ENCODE measurements around the gene KDELR1. TPM values are rescaled to one million over a fixed set of nuclear protein-coding genes. Genes with fewer than 3 reads are reported as not detected.

KDELR1 gene
- total and polyA plus RNA-seq, 3 donors from 2014 or later = 149 to 187 (median 155) TPM

GRCh38 chr19:48359123-48359522 lies 32.2 kb downstream of the KDELR1 start:
- TF ChIP-seq POLR2A (IDR thresholded peaks at IDR 0.05) (no peak), CTCF (IDR thresholded peaks at IDR 0.05) (no peak)
- WGBS, 2 donors = 90% methylated on average over 5 of the region's 5 CpGs
- no peaks in the 10 kb centered on the region for H3K36me3 ChIP-seq (ENCODE audit: low read depth, missing control alignments)
- no peaks in the 10 kb centered on the region for H3K9me3 ChIP-seq
- H3K27ac ChIP-seq = no peak overlapping the region
- no peak overlapping the region for H3K4me3 ChIP-seq
- H3K27me3 ChIP-seq = no peaks in the 10 kb centered on the region
- intact Hi-C loops (cut with DNase I; ENCODE audit: low total_unique reads) = no loop called here
- peaks cover 7% of the 10 kb centered on the region for H3K4me1 ChIP-seq
- no peak for DNase-seq

- 84 to 87% methylated on average over 11 to 12 of the region's 12 CpGs for WGBS, 2 donors
- DNase-seq = no peak
- Histone ChIP-seq H3K36me3 (ENCODE audit: low read depth, missing control alignments) (no peaks in the 10 kb centered on the region), H3K27ac (peak overlapping the region; percentile 55 to 70), H3K27me3 (no peaks in the 10 kb centered on the region), H3K4me1 (peaks cover 7% of the 10 kb centered on the region), H3K4me3 (no peak overlapping the region), H3K9me3 (no peaks in the 10 kb centered on the region)
- no peak for TF ChIP-seq CTCF (IDR thresholded peaks at IDR 0.05)
- no peak for TF ChIP-seq POLR2A (IDR thresholded peaks at IDR 0.05)
- intact Hi-C loops (cut with DNase I; ENCODE audit: low total_unique reads) = no loop called here
These were observed 35.9 kb downstream of the KDELR1 start for GRCh38 chr19:48355365-48355954.

GRCh38 chr19:48354332-48354992 lies 36.9 kb downstream of the KDELR1 start:
- no peaks in the 10 kb centered on the region for H3K9me3 ChIP-seq
- H3K4me1 ChIP-seq = peaks cover 7% of the 10 kb centered on the region
- 81 to 90% methylated on average over 15 of the region's 15 CpGs for WGBS, 2 donors
- intact Hi-C loops (cut with DNase I; ENCODE audit: low total_unique reads) = no loop called here
- H3K27ac ChIP-seq = peak overlapping the region; percentile 55 to 70
- TF ChIP-seq CTCF (IDR thresholded peaks at IDR 0.05) = no peak
- TF ChIP-seq POLR2A (IDR thresholded peaks at IDR 0.05) = no peak
- no peaks in the 10 kb centered on the region for H3K36me3 ChIP-seq (ENCODE audit: low read depth, missing control alignments)
- H3K4me3 ChIP-seq = no peak overlapping the region
- no peaks in the 10 kb centered on the region for H3K27me3 ChIP-seq
- DNase-seq = peak; percentile 86

- H3K4me3 ChIP-seq = no peak overlapping the region
- WGBS, 2 donors = 83 to 94% methylated on average over 5 of the region's 5 CpGs
- H3K27me3 ChIP-seq = no peaks in the 10 kb centered on the region
- no peak overlapping the region for H3K27ac ChIP-seq
- no peaks in the 10 kb centered on the region for H3K36me3 ChIP-seq (ENCODE audit: low read depth, missing control alignments)
- no peaks in the 10 kb centered on the region for H3K9me3 ChIP-seq
- TF ChIP-seq CTCF (IDR thresholded peaks at IDR 0.05) (no peak), POLR2A (IDR thresholded peaks at IDR 0.05) (no peak)
- DNase-seq = no peak
- peaks cover 10% of the 10 kb centered on the region for H3K4me1 ChIP-seq
- intact Hi-C loops (cut with DNase I; ENCODE audit: low total_unique reads) = no loop called here
These were observed 37.7 kb downstream of the KDELR1 start for GRCh38 chr19:48353677-48354076.

- H3K36me3 ChIP-seq (ENCODE audit: low read depth, missing control alignments) = no peaks in the 10 kb centered on the region
- intact Hi-C loops (cut with DNase I; ENCODE audit: low total_unique reads) = no loop called here
- DNase-seq = peak; percentile 81
These were observed 40.0 kb downstream of the KDELR1 start for GRCh38 chr19:48351341-48351752.

More at GRCh38 chr19:48351341-48351752, 40.0 kb downstream of the KDELR1 start:
- no peaks in the 10 kb centered on the region for H3K9me3 ChIP-seq
- peaks cover 28% of the 10 kb centered on the region for H3K4me1 ChIP-seq
- no peak overlapping the region for H3K27ac ChIP-seq
- no peak for TF ChIP-seq POLR2A (IDR thresholded peaks at IDR 0.05)
- peak; percentile 49 to 77 (median 59) for TF ChIP-seq CTCF (IDR thresholded peaks at IDR 0.05)
- H3K27me3 ChIP-seq = no peaks in the 10 kb centered on the region
- H3K4me3 ChIP-seq = no peak overlapping the region
- 63 to 67% methylated on average over 8 of the region's 8 CpGs for WGBS, 2 donors
